HepG2 (cell line): ENCODE measurements around the gene CHI3L1. TPM values are rescaled to one million over a fixed set of nuclear protein-coding genes. Genes with fewer than 3 reads are reported as not detected.

Source experiments
- ATAC-seq: fragments of 200-7000 bp; cut with Tn5 transposase; 3 replicates; pipeline ENCODE4 v1.9.1; 2020; ENCODE audit warnings: mild to moderate bottlenecking, moderate library complexity
- BruUV-seq: library from RNA; stranded (reverse); fragments of 400-500 nt; replicated peaks from 2 replicates; lab custom pipeline; 2021; lab: Mats Ljungman, UMichigan
- CTCF ChIA-PET: fragments of 300-600 bp; formaldehyde crosslinking; extraction: SDS; loops from one replicate; lab custom pipeline; 2021; ENCODE audit warnings: low total read pairs, inconsistent platforms, low intra/inter-chr PET ratio; lab: Yijun Ruan, JAX
- POLR2A ChIA-PET: fragments of 350-600 bp; sonication (Branson Sonifier 250); formaldehyde crosslinking; loops from one replicate; lab custom pipeline; 2020; ENCODE audit warnings: antibody characterized with exemption, inconsistent platforms; lab: Yijun Ruan, JAX
- DNase-seq: peaks from one replicate; pipeline ENCODE4 v3.0.0-alpha.2; 2015; ENCODE audit warnings: low spot score
- FAIRE-seq: peaks from 3 replicates; lab custom pipeline; 2011; peaks lifted over from hg19 to GRCh38; lab: Jason Lieb, UNC
- H2AFZ ChIP-seq: one replicate; pipeline ENCODE4 v1.6.1; 2011; ENCODE audit warnings: low read length, inconsistent platforms
- H3K27ac ChIP-seq: fragments of 300-600 bp; 3 replicates; pipeline ENCODE4 v1.8.0; 2011; ENCODE audit warnings: mixed run types, mild to moderate bottlenecking, mixed read lengths, low read length, inconsistent platforms; ENCODE audit not compliant: insufficient read depth; ENCODE audit errors: extremely low read length
- H3K27me3 ChIP-seq, 2 experiments: fragments of 200-600 bp in 1 of 2; 2 replicates in 1 of 2; 3 replicates in 1 of 2; pipeline versions ENCODE4 v1.6.0 to v1.8.0; 2011; ENCODE audit warnings: low read length in 2 of 2, mild to moderate bottlenecking in 2 of 2, moderate library complexity in 2 of 2, inconsistent platforms in 1 of 2; ENCODE audit not compliant: insufficient read depth in 2 of 2, control insufficient read depth in 1 of 2
- H3K36me3 ChIP-seq, 2 experiments: fragments of 200-600 bp in 1 of 2; replicated peaks in 1 of 2; 2 replicates in 1 of 2; 3 replicates in 1 of 2; pipeline versions ENCODE4 v1.5.1 to v1.8.0; 2011; ENCODE audit warnings: low read length in 2 of 2, inconsistent platforms in 1 of 2; ENCODE audit not compliant: insufficient read depth in 2 of 2, control insufficient read depth in 1 of 2
- H3K4me1 ChIP-seq: 2 replicates; pipeline ENCODE4 v1.5.1; 2012; ENCODE audit warnings: low read length, inconsistent platforms; ENCODE audit not compliant: insufficient read depth
- H3K4me2 ChIP-seq: 2 replicates; pipeline ENCODE4 v1.6.0; 2011; ENCODE audit warnings: low read depth, low read length, inconsistent platforms
- H3K4me3 ChIP-seq, 3 experiments: fragments of 200-600 bp in 1 of 3; sonication (generic), shearing (Covaris generic) in 1 of 3; replicated peaks in 1 of 3; 2 replicates each; pipeline ENCODE4 v1.5.1; 2011 to 2016; ENCODE audit warnings: low read length in 3 of 3, inconsistent platforms in 2 of 3, low read depth in 2 of 3, mild to moderate bottlenecking in 2 of 3, control low read depth in 1 of 3, mixed read lengths in 1 of 3; ENCODE audit not compliant: insufficient read depth in 1 of 3
- H3K79me2 ChIP-seq: one replicate; pipeline ENCODE4 v1.6.1; 2011; ENCODE audit warnings: low read length, inconsistent platforms; ENCODE audit not compliant: insufficient read depth
- H3K9ac ChIP-seq: 2 replicates; pipeline ENCODE4 v1.6.0; 2011; ENCODE audit warnings: mild to moderate bottlenecking, low read depth, low read length, inconsistent platforms; ENCODE audit not compliant: insufficient read depth
- H3K9me3 ChIP-seq: 2 replicates; pipeline ENCODE4 v1.5.1; 2012; ENCODE audit warnings: mild to moderate bottlenecking, low read length
- H4K20me1 ChIP-seq: 2 replicates; pipeline ENCODE4 v1.6.0; 2011; ENCODE audit warnings: inconsistent platforms, mild to moderate bottlenecking, low read length, moderate library complexity; ENCODE audit not compliant: insufficient read depth
- ATF7 ChIP-seq, 2 experiments: fragments of 450-650 bp in 1 of 2; sonication (generic) in 1 of 2; formaldehyde crosslinking in 1 of 2; IDR thresholded peaks; 2 replicates each; pipeline versions ENCODE4 v1.4.0 to v1.6.1; 2016 to 2020; ENCODE audit warnings: antibody characterized with exemption in 1 of 2, mild to moderate bottlenecking in 1 of 2, missing genetic modification reagents in 1 of 2
- CENPX ChIP-seq: sonication (generic); formaldehyde crosslinking; IDR thresholded peaks from 2 replicates; pipeline ENCODE4 v1.9.0; 2021; ENCODE audit warnings: mild to moderate bottlenecking, missing genetic modification reagents, moderate library complexity
- CSRNP1 ChIP-seq: sonication (generic); formaldehyde crosslinking; IDR thresholded peaks from 2 replicates; pipeline ENCODE4 v1.8.1; 2023; ENCODE audit warnings: mild to moderate bottlenecking, missing genetic modification reagents
- ELF4 ChIP-seq: sonication (generic); formaldehyde crosslinking; IDR thresholded peaks from 2 replicates; pipeline ENCODE4 v1.5.0; 2020; ENCODE audit warnings: missing genetic modification reagents, mild to moderate bottlenecking, moderate library complexity, borderline replicate concordance
- GPBP1L1 ChIP-seq: sonication (generic); formaldehyde crosslinking; IDR thresholded peaks from 2 replicates; pipeline ENCODE4 v1.5.0; 2020; ENCODE audit warnings: mild to moderate bottlenecking, missing genetic modification reagents
- PHF20 ChIP-seq: sonication (generic); formaldehyde crosslinking; IDR thresholded peaks from 2 replicates; pipeline ENCODE4 v1.5.0; 2020; ENCODE audit warnings: mild to moderate bottlenecking, missing genetic modification reagents
- RARA ChIP-seq: IDR thresholded peaks from 2 replicates; pipeline ENCODE4 v1.6.1; 2016; ENCODE audit warnings: missing genetic modification reagents, missing compliant biosample characterization
- STAT6 ChIP-seq: sonication (generic); formaldehyde crosslinking; IDR thresholded peaks from 2 replicates; pipeline ENCODE4 v1.4.0; 2020; ENCODE audit warnings: missing genetic modification reagents, mild to moderate bottlenecking, borderline replicate concordance
- TEF ChIP-seq: sonication (generic); formaldehyde crosslinking; IDR thresholded peaks from 2 replicates; pipeline ENCODE4 v1.5.0; 2020; ENCODE audit warnings: missing genetic modification reagents
- ZNF292 ChIP-seq: sonication (generic); formaldehyde crosslinking; IDR thresholded peaks from 2 replicates; pipeline ENCODE4 v1.8.1; 2022; ENCODE audit warnings: mild to moderate bottlenecking, low read depth, missing genetic modification reagents, borderline replicate concordance
- ZNF3 ChIP-seq: IDR thresholded peaks from 2 replicates; pipeline ENCODE4 v1.7.0; 2017; ENCODE audit warnings: inconsistent platforms
- WGBS: methylation state at CpG from one replicate; pipeline ENCODE4 v1.1.6; 2017; ENCODE audit warnings: low lambda C conversion rate; 5-methylcytosine and 5-hydroxymethylcytosine counted together
- in situ Hi-C: cut with HindIII; loops from 2 replicates; pipeline ENCODE4 v1.10.0; 2017; ENCODE audit warnings: low pct_unique_long_range_greater_than_20kb; ENCODE audit not compliant: extremely low pct_ligation_motif_present
- intact Hi-C: fragments of 100-400 bp; cut with micrococcal nuclease; formaldehyde crosslinking; loops from one replicate; pipeline ENCODE4 v1.10.0; 2022; ENCODE audit not compliant: unreplicated experiment
- polyA plus RNA-seq, 8 experiments: library from polyadenylated mRNA; depleted of rRNA in 3 of 8; stranded (reverse) in 7 of 8; unstranded in 1 of 8; fragments of >200 nt; fragmentation: Illumina TruSeq in 4 of 8; extraction: Trizol in 4 of 8; gene quantifications; 2 replicates each; pipeline versions ENCODE4 v1.2.1 to v1.2.3, GENCODE V29; 2011 to 2016; ENCODE audit warnings: low read depth in 4 of 8, missing spikeins in 1 of 8, mixed read lengths in 1 of 8; ENCODE audit not compliant: insufficient read depth in 1 of 8
- total RNA-seq, 5 experiments: library from RNA; depleted of rRNA; stranded (reverse); fragments of >200 nt; fragmentation: Illumina TruSeq; extraction: Trizol; gene quantifications; 2 replicates each; pipeline ENCODE4 v1.2.3, GENCODE V29; 2016; ENCODE audit warnings: low read depth in 1 of 5

CHI3L1 gene
- total and polyA plus RNA-seq, 2 of the 13 experiments (the other 11 are each of a cell fraction or from before 2014, with no cell fraction given), result 0.09 to 0.13 TPM

- intact Hi-C loops, result loop anchor here (5.0 kb wide), 1 partner anchor 180 kb away; no protein-coding TSS in a partner anchor
Observed at GRCh38 chr1:203217668-203218067, 31.2 kb upstream of the CHI3L1 start.

More at GRCh38 chr1:203217668-203218067, 31.2 kb upstream of the CHI3L1 start:
- no peak overlapping the region for H3K9ac ChIP-seq
- in situ Hi-C loops, result loop anchor here (5.0 kb wide), 3 partner anchors 50 to 180 kb away; no protein-coding TSS in a partner anchor
- BruUV-seq, result no TSS peak
- H3K36me3 ChIP-seq, result no peaks in the 10 kb centered on the region
- no peaks in the 10 kb centered on the region for H4K20me1 ChIP-seq
- H3K27ac ChIP-seq, result no peak overlapping the region
- H3K4me1 ChIP-seq, result no peaks in the 10 kb centered on the region
- ATAC-seq (no peak), FAIRE-seq (no peak)
- H2AFZ ChIP-seq, result no peak overlapping the region
- no peaks in the 10 kb centered on the region for H3K79me2 ChIP-seq
- no peaks in the 10 kb centered on the region for H3K9me3 ChIP-seq
- no peak overlapping the region for H3K4me3 ChIP-seq
- POLR2A ChIA-PET, result no interaction called here
- CTCF ChIA-PET, result no interaction called here
- TF ChIP-seq CENPX, result no peak
- TF ChIP-seq ZNF292 (CRISPR knock-in tag), result no peak
- TF ChIP-seq RARA, result no peak
- no peak for TF ChIP-seq PHF20
- no peak for TF ChIP-seq CSRNP1 (CRISPR knock-in tag)
- no peak for TF ChIP-seq ZNF3 (CRISPR knock-in tag)
- TF ChIP-seq ATF7 (IDR thresholded peaks at IDR 0.05), result no peak
- no peak for TF ChIP-seq ATF7 (CRISPR knock-in tag; IDR thresholded peaks at IDR 0.05)
- no peak for TF ChIP-seq GPBP1L1 (CRISPR knock-in tag)
- no peak for TF ChIP-seq ELF4
- TF ChIP-seq STAT6 (CRISPR knock-in tag), result no peak
- no peak for TF ChIP-seq TEF (CRISPR knock-in tag)
- TF ChIP-seq, all 625 proteins: peak for 0
- WGBS, result 11% methylated on average over 3 of the region's 7 CpGs
- DNase-seq, result no peak
- no peak overlapping the region for H3K4me2 ChIP-seq
- H3K27me3 ChIP-seq, result peaks cover 0 to 26% of the 10 kb centered on the region in 2 experiments; a peak in 3 of 5 replicates
